Lung (tissue), 12 donors: ENCODE results near the gene TMEM234. TPM values are rescaled to one million over a fixed set of nuclear protein-coding genes. Genes with fewer than 3 reads are reported as not detected.

Experiments used
- ATAC-seq: fragments of 200-7000 bp; cut with Tn5 transposase; one replicate; pipeline ENCODE4 v1.9.1; 2020; ENCODE audit warnings: moderate number of reproducible peaks; ENCODE audit not compliant: insufficient read depth, low FRiP score
- DNase-seq, 3 donors: peaks; one replicate each; pipeline ENCODE4 v3.0.0-alpha.2; 2013 to 2017
- H3K27ac ChIP-seq, 2 donors: one replicate each; pipeline ENCODE4 v1.5.1; 2013; ENCODE audit warnings: mild to moderate bottlenecking in 2 of 2, moderate library complexity in 2 of 2, control low read depth in 1 of 2, inconsistent platforms in 1 of 2, low read depth in 1 of 2, low read length in 1 of 2
- H3K27me3 ChIP-seq, 3 donors: one replicate each; pipeline ENCODE4 v1.5.1; 2013; ENCODE audit warnings: low read length in 2 of 3; ENCODE audit not compliant: control insufficient read depth in 3 of 3, insufficient read depth in 3 of 3
- H3K36me3 ChIP-seq, 4 donors: one replicate each; pipeline ENCODE4 v1.5.1; 2013; ENCODE audit warnings: low read length in 4 of 4, mild to moderate bottlenecking in 1 of 4, moderate library complexity in 1 of 4; ENCODE audit not compliant: control insufficient read depth in 4 of 4, insufficient read depth in 4 of 4
- H3K4me1 ChIP-seq, 5 donors: one replicate each; pipeline ENCODE4 v1.5.1; 2013; ENCODE audit warnings: low read length in 5 of 5, mild to moderate bottlenecking in 2 of 5, moderate library complexity in 1 of 5; ENCODE audit not compliant: control insufficient read depth in 5 of 5, insufficient read depth in 5 of 5
- H3K4me3 ChIP-seq: one replicate; pipeline ENCODE4 v1.5.1; 2013; ENCODE audit warnings: mild to moderate bottlenecking, control low read depth, moderate library complexity
- H3K9ac ChIP-seq, 2 donors: one replicate each; pipeline ENCODE4 v1.5.1; 2013; ENCODE audit warnings: low read length in 2 of 2, control low read depth in 1 of 2; ENCODE audit not compliant: insufficient read depth in 1 of 2
- H3K9me3 ChIP-seq, 4 donors: one replicate each; pipeline ENCODE4 v1.5.1; 2013; ENCODE audit warnings: low read length in 3 of 4, mild to moderate bottlenecking in 1 of 4, moderate library complexity in 1 of 4; ENCODE audit not compliant: control insufficient read depth in 4 of 4, insufficient read depth in 3 of 4
- WGBS, 2 donors: extraction: QIAGEN DNeasy Blood & Tissue Kit; methylation state at CpG; one replicate each; pipeline ENCODE4 v1.1.7; 2013; 5-methylcytosine and 5-hydroxymethylcytosine counted together
- polyA plus RNA-seq, 2 donors: library from polyadenylated mRNA; stranded (reverse); fragments of 200-250 nt; gene quantifications; one replicate each; pipeline ENCODE4 v1.2.1, GENCODE V29; 2013
- total RNA-seq, 2 donors: library from RNA; depleted of rRNA in 1 of 2; stranded (reverse); fragments of >200 nt in 1 of 2; gene quantifications; one replicate each; pipeline ENCODE4 v1.2.1, GENCODE V29; 2014 to 2021
- TF ChIP-seq, protein P1 (sequence below): IDR thresholded peaks from 2 replicates; pipeline ENCODE4 v1.5.1; 2012; ENCODE audit warnings: mild to moderate bottlenecking; ENCODE audit errors: control extremely low read depth, extremely low read depth
- donor health status: control.
- donor health status: control.
- donor health status: Bipolar disorder and iron deficiency.
- donor health status: healthy.
- donor health status: DM: yes; HTN: yes; CAD: no.

TMEM234 gene
- total and polyA plus RNA-seq, 4 donors = 17.1 to 30.2 (median 23.6) TPM

DNA sequence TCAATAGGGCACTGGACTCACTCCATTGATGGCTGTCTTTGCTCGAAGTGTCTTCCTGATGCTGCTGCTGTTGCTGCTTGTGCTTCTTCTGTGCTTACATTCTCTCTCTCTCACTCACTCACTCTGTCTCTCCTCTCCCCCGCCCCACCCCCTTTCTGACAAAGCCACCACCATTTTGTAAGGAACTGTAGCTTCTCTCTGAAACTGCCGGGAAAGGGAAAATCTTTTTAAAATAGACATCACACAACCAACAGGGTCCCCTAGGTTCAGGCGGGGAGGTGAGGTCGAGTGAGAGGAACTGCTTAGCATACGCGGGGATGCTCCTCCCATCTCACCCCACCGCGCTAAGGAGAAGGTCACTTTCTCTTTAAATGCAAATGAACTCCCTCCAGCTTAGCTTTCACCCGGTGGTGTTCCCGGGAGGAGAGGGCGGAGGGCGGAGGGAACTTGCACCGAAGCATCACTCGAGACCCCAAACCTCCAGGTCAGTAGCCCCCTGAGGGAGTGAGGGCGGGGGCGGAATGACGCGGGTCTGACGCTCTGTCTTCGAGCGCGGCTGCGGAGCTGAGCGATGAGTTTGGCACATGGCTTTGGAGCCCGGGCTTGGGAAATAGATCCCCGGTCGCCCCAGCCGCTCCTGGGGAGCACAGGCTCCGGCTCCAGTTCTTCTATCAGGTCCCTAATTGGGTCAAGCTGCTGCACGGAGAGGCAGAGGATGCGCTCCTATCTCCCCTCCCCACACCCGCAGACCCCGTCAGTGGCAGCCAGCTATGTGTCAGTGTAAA lies 21.7 kb downstream of the TMEM234 start, which contains the start of gene CCDC28B:
Gene CCDC28B (plus strand): TSS at position 370 of the 785 bp plus-strand sequence. CDS start 1,341 bp downstream, outside the sequence.
- peak within 1 kb of the TSS; percentile 20 to 86 for H3K9ac ChIP-seq
- peaks cover under 1 to 14% (median 10%) of the 10 kb centered on the region in 4 donors for H3K36me3 ChIP-seq
- DNase-seq (peak; percentile 82 to 85 (median 83)), ATAC-seq (peak; percentile 23)
- peak within 1 kb of the TSS; percentile 19 for H3K4me3 ChIP-seq
- H3K9me3 ChIP-seq = no peaks in the 10 kb centered on the region
- TF ChIP-seq, protein P1, sequence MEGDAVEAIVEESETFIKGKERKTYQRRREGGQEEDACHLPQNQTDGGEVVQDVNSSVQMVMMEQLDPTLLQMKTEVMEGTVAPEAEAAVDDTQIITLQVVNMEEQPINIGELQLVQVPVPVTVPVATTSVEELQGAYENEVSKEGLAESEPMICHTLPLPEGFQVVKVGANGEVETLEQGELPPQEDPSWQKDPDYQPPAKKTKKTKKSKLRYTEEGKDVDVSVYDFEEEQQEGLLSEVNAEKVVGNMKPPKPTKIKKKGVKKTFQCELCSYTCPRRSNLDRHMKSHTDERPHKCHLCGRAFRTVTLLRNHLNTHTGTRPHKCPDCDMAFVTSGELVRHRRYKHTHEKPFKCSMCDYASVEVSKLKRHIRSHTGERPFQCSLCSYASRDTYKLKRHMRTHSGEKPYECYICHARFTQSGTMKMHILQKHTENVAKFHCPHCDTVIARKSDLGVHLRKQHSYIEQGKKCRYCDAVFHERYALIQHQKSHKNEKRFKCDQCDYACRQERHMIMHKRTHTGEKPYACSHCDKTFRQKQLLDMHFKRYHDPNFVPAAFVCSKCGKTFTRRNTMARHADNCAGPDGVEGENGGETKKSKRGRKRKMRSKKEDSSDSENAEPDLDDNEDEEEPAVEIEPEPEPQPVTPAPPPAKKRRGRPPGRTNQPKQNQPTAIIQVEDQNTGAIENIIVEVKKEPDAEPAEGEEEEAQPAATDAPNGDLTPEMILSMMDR = no peak
- 0 to 1% methylated on average over 34 of the region's 34 CpGs for WGBS, 2 donors
- H3K27me3 ChIP-seq = no peaks in the 10 kb centered on the region
- H3K27ac ChIP-seq = peak within 1 kb of the TSS; percentile 55 to 86
- H3K4me1 ChIP-seq = peaks cover 5 to 20% (median 11%) of the 10 kb centered on the region in 5 donors

DNA sequence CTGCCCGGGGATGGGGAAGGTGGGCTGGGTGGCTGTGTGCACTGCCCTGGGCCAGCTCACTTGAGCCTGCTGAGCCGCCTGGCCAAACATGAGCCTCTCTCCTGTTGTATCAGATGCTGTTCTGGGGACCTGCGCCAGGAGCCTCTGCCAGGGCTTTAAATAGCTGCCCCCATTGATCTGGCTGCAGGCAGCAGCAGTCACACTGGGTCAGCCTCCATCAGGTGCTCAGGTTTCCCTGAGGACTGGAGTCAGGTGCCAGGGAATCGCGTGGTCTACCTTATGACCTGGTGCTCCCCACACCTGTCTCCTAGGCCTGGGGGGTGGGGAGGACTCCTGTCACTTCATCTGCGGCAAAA lies 22.5 kb downstream of the TMEM234 start:
- WGBS, 2 donors = 59 to 60% methylated on average over 6 of the region's 6 CpGs
- ATAC-seq (no peak), DNase-seq (peak in 1 of 3 donors; percentile 25)
- peak overlapping the region in 1 of 2 donors; percentile 86 for H3K27ac ChIP-seq
- no peak overlapping the region for H3K4me3 ChIP-seq
- H3K27me3 ChIP-seq = no peaks in the 10 kb centered on the region
- TF ChIP-seq, protein P1 = no peak
- peaks cover 5 to 20% (median 8%) of the 10 kb centered on the region in 5 donors for H3K4me1 ChIP-seq
- H3K9me3 ChIP-seq = no peaks in the 10 kb centered on the region
- H3K36me3 ChIP-seq = peaks cover 7 to 21% (median 14%) of the 10 kb centered on the region in 4 donors
- H3K9ac ChIP-seq = peak overlapping the region in 1 of 2 donors; percentile 78

DNA sequence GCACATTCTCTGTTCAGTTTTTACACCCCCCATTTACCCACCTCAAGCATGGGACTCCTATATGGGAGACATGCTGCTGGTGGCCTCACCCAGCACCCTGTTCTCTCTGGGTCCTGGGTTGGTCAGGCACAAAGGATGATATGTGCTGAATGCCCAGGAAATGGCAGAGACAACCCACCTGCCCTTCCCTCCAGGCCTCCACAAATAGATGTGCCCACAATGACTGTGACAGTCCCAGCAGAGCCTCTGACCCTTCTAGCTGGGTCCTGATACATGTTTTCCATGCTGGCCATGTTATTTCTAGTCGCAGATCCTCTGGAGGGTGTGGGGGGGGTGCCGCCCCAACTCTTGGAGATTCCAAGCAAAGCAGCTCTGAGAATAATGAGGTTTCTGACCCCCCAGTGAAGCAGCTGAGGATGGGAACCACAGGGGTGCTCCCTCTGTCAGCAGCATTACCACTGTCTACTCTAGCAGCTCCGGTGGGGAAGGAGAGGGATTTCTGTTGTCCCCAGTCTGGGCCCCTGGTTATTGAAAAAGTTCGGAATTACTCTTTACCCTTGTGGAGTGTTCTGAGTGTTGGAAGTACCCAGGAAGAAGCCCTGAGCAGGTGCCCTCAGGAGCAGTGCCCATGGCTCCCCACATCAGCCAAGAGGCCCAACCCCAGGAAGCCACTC lies 23.0 kb downstream of the TMEM234 start:
- Histone ChIP-seq H3K9me3 (no peaks in the 10 kb centered on the region), H3K27me3 (no peaks in the 10 kb centered on the region), H3K4me3 (no peak overlapping the region), H3K4me1 (peaks cover 5 to 20% (median 8%) of the 10 kb centered on the region in 5 donors), H3K9ac (no peak overlapping the region), H3K27ac (peak overlapping the region in 1 of 2 donors; percentile 16), H3K36me3 (peaks cover 12 to 24% (median 16%) of the 10 kb centered on the region in 4 donors)
- 78 to 93% methylated on average over 4 of the region's 4 CpGs for WGBS, 2 donors
- no peak for DNase-seq
- TF ChIP-seq, protein P1 = no peak
- no peak for ATAC-seq
